HG03175 (cell line): ENCODE results near the gene UGT1A8.

Experiments used
- ATAC-seq: cut with Tn5 transposase; IDR thresholded peaks from one replicate; pipeline ENCODE4 v1.9.1; 2021; ENCODE audit warnings: mild to moderate bottlenecking, moderate library complexity; ENCODE audit not compliant: unreplicated experiment

Gene UGT1A8

DNA sequence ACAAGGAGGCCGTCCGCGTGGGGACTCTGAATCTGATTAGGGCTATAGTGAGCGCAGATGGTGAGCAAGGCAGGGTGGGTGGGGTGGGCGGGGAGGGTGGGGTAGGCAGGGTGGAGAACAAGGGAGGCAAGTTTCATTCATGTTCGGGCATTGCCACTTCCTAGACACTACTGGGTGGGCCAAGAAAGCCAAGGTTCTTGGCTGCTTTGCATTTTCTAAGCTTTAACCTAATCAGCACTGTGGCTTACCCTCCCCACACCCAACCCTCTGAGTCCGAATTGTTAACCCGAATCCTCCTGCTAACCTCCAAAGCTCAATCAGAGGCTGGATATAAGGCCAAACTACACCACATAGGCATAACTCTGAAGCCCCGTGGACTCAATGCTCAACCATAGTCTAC, 178.8 kb downstream of the UGT1A8 start:
- ATAC-seq, result no peak

- no peak for ATAC-seq
These were observed 181.1 kb downstream of the UGT1A8 start for GRCh38 chr2:233798335-233799086.

- ATAC-seq, result no peak
These were observed 181.7 kb downstream of the UGT1A8 start for GRCh38 chr2:233799087-233799665.

DNA sequence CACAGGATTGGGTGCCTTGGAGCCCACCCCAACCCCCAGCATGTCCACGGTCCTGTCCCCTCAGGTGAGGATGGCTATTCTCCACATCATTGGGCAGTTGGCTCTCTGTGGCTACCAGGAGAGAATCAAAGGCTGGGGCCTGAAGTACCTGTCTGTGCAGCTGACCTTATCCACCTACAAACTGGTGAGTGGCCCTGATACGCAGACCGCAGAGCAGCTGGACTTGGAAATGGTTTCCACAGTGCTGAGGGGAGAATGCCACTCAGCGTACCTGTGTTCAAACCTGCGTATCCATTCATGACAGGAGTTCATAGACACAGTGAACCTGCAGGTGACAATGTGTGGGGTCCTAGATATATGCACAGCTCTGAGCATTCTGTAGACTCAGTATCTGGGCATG, 182.3 kb downstream of the UGT1A8 start:
- ATAC-seq, result no peak

- ATAC-seq, result no peak
These were observed 182.8 kb downstream of the UGT1A8 start for GRCh38 chr2:233800208-233800607.

GRCh38 chr2:233801357-233802131, 184.1 kb downstream of the UGT1A8 start:
- ATAC-seq, result no peak

DNA sequence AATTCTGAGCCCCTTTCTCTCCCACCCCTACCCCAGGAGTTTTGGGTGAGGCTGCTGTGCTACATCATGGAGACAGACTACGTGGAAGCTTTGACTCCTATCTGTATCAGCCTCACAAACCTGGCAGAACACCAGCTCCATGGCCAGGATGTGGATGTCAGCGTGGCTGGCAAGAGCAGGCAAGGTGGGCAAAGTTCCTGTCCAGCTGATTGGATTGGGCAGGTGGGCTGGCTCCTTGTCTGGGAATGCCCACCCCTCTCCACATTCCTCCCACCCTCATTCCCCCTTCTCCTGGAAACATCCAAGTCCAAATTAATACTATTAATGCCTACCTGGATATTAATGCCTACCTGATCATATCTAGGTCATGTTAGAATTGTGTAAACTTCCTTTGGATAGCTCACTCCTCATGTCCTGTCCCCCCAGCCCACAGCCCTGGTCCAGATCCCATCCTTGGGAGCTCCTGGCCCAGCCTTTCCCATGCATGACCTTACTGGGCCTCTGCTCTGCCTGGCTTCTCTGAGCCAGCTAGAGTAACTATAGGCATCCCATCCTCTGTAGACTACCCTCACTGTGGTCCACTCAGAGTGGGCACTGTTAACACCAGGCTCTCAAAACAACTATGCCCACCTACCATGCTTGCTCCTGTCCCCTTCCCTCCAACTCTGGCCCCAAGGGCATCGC, 184.8 kb downstream of the UGT1A8 start:
- no peak for ATAC-seq

- no peak for ATAC-seq
These were observed 186.0 kb downstream of the UGT1A8 start for GRCh38 chr2:233803292-233803911.

GRCh38 chr2:233803994-233804393, 186.6 kb downstream of the UGT1A8 start:
- no peak for ATAC-seq

- ATAC-seq, result no peak
These were observed 189.9 kb downstream of the UGT1A8 start for GRCh38 chr2:233807215-233807865.

DNA sequence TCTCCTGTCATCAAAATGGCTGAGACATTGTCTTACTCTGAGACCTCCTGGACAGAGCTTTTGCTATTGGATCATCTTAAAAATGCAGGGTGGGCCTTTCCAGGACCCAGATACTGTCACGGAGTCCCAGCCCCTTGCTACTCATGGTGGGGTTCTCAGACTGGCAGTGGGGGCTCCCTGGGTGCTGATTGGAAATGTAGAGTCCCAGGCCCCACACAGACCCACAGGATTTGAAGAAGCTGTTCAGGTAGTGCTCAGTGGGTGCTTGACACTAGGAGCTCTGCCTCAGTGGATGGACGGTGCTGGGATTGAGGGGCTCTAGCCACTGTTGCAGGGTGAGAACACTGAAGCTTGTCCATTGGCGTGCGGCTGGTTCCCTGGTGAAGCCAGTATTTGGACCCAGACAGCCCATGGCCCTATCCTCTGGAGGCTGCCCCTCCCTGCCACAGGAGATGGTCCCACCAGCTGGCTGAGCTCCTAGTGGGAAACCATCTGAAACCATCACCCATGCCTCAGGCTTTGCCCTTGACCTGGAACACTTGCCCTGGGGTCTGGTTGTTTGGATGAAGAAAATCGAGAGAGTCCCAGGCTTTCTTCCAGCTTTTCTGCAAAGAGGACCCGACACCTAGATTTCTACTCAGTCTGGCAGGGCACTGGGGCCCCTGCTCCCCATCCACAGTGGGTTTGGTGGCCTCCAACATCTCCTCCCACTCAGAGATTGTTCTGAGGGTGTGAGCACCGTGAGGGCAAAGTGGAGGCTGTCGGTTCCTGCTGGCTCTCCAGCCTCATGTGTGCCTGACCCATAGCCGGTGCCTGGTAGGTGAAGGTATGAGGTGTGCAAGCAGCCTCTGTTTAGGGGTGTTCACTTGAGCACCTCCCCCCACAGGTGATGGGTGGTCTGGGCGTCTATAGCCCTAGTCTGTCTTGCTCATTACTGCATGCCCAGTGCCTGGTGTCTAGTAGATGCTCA, 190.8 kb downstream of the UGT1A8 start:
- ATAC-seq, result no peak

GRCh38 chr2:233810385-233810784, 193.0 kb downstream of the UGT1A8 start:
- no peak for ATAC-seq

GRCh38 chr2:233811087-233811486, 193.7 kb downstream of the UGT1A8 start:
- no peak for ATAC-seq

DNA sequence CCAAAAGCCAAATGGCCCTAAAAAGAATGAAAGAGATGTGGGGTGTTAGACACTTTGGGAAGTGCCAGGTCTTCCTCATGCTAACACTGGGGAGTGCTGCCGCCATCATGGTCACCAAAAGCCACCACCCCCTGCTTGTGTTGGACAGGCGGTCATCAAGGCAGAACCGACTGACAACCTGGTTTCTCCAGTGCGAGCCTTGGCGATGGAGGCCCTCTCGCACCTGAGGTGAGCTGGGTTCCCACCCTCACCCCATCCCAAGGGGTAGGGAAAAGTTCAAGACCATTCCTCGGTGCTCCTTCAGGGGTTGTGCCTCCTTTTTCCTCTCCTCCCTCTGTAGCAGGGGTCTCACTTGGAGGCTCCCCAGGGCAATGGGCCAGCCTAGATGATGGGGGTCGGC, 194.3 kb downstream of the UGT1A8 start:
- ATAC-seq, result no peak

- ATAC-seq, result no peak
These were observed 196.0 kb downstream of the UGT1A8 start for GRCh38 chr2:233813236-233814055.

DNA sequence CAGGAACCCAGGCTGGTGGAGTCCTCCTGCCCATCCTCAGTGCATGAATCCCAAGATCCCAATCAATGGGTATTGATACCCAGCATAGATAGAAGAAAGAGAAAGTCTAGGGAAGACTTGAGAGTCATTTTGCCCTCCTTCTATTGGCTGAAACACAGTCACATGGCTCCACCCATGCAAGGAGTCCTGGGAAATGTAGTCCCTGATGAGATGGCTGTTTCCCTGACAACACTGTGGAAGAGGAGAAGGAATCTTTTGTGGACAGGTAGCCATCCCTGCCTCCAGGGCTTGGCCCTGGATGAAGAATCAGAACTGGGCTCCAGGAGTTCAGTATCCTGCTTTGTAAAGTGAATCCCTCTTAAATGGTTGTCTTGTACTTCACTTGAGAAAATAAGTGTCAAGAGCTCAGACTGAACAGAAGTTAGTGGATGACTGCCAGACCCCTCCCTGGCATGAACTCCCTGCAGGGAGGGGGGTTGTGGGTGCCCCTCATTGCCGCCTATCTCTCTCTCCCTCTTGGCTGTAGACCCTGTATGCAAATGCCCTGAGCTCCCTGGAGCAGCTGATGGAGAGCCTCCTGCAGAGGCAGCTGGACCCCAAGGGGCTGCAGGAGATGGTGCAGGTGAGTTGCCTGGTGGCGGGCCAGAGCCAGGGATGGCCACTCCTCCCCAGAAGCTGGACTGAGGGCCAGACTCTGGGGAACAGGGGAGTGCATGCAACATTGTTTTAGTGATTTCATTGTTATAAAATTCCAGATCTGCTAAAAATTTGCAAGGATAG, 196.8 kb downstream of the UGT1A8 start:
- ATAC-seq, result no peak

DNA sequence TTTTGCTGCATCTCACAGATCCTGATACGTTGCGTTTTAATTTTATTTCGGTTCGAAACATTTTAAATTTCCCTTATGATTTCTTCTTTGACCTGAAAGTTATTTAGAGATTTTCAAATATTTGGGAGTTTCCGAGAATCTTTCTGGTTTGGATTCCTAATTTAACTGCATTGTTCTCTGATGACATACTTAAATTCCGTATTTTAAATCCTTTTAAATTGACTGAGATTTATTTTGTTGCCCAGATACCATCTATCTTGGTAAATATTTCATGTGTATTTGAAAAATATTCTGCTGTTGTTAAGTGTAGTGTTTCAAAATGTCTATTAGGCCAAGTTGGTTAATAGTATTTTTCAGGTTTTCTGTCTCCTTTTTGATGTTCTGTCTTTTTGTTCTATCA, 198.4 kb downstream of the UGT1A8 start:
- ATAC-seq, result no peak

GRCh38 chr2:233816334-233816733, 198.9 kb downstream of the UGT1A8 start:
- ATAC-seq, result no peak
